ENCODE results near the gene KRTAP3-2.

GRCh38 chr17:40966848-40967247 lies 32.9 kb downstream of the KRTAP3-2 start, which contains the start of gene KRT39:
- TF ChIP-seq EZH2 (IDR thresholded peaks at IDR 0.05; ENCODE audit: low read depth) (no peak), CTCF (conservative IDR thresholded peaks at IDR 0.05) (no peak)
